Measurements from ENCODE around the gene ADGRG6.

GRCh38 chr6:142357879-142358278 is 56.1 kb downstream of the ADGRG6 start:
- TF ChIP-seq, protein P1, sequence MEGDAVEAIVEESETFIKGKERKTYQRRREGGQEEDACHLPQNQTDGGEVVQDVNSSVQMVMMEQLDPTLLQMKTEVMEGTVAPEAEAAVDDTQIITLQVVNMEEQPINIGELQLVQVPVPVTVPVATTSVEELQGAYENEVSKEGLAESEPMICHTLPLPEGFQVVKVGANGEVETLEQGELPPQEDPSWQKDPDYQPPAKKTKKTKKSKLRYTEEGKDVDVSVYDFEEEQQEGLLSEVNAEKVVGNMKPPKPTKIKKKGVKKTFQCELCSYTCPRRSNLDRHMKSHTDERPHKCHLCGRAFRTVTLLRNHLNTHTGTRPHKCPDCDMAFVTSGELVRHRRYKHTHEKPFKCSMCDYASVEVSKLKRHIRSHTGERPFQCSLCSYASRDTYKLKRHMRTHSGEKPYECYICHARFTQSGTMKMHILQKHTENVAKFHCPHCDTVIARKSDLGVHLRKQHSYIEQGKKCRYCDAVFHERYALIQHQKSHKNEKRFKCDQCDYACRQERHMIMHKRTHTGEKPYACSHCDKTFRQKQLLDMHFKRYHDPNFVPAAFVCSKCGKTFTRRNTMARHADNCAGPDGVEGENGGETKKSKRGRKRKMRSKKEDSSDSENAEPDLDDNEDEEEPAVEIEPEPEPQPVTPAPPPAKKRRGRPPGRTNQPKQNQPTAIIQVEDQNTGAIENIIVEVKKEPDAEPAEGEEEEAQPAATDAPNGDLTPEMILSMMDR (IDR thresholded peaks at IDR 0.05 in 8 of 11, conservative IDR thresholded peaks at IDR 0.05 in 3 of 11), result no peak
- TF ChIP-seq POLR2A (IDR thresholded peaks at IDR 0.05) (no peak), POLR2AphosphoS5 (IDR thresholded peaks at IDR 0.05) (no peak)
